GM21367 (cell line): ENCODE results near the gene GALNT8.
"Not testable (repeated sequence)": the region's sequence is repeated elsewhere in the genome, so short reads cannot be mapped to it uniquely, and the experiment has no call there.

Experiments used
- ATAC-seq: cut with Tn5 transposase; IDR thresholded peaks from one replicate; pipeline ENCODE4 v1.9.1; 2021; ENCODE audit not compliant: unreplicated experiment

Gene GALNT8

DNA sequence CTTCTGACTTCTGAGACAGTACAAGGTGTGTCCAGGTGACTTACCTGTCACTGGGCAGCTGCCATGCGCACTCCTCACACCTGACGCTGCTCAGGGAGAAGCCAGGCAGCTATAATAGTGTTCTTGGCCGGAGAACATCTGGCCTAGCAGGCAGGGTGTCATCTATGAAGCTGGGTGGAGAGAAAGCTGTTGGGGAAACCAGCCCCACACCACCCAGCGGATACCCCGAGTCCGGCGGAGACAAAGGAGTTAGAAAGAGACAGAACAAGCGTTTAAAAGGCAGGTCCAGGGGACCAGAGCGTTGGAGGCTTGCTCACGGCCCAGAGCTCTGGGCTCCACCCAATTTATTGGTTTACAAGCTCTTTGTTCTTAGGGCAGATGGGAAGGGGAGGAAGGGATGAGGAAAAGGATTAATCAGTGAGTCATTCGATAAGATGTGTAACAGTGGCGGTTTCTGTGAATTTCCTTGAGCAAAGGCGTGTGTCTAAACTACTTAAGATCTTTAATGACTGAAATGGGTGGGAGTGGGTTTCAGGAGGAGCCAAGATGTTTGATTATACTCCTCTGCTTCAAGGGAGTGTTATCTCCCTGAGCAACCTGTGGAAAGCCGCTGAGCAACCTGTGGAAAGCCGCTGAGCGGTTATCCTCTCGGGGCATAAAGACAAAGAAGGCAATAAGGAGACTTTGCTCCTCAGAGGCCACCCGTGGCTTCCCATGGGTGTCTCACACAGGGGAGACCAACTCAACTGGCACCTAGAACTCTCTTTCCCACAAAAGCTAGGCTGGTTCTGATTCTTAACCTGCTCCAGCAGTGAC is at the start of gene GALNT8:
Gene GALNT8 (plus strand): TSS at position 580 of the 816 bp plus-strand sequence. CDS start 278 bp downstream, outside the sequence.
- no peak for ATAC-seq

GRCh38 chr12:4679711-4680110 is 40.5 kb upstream of the GALNT8 start:
- ATAC-seq, result no peak

- no peak for ATAC-seq
Observed at GRCh38 chr12:4681732-4682131, 38.5 kb upstream of the GALNT8 start.

DNA sequence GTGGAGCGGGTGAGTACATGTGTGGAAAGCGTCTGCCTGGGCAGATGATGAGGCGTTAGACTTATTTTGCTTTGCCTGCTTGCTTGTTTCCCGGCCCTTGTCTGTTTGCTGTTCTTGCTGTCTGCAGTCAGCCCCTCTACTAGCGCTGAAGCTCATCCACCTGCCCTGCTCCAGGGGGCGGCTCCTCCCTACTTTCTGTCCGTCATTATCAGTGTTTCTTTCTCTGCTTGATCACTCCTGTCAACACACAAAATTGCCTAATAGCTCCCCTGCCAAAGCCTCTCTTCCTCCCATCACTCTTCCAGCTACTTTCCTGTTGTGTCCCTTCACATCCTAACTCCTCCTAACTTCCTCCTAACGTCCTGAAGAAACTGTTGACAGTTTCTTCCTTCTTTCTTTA is 34.9 kb upstream of the GALNT8 start:
- ATAC-seq, result no peak

GRCh38 chr12:4690760-4691159 is 29.4 kb upstream of the GALNT8 start:
- no peak for ATAC-seq

GRCh38 chr12:4700621-4701026 is 19.6 kb upstream of the GALNT8 start:
- ATAC-seq, result no peak

- no peak for ATAC-seq
Observed at GRCh38 chr12:4701395-4702190, 18.6 kb upstream of the GALNT8 start.

DNA sequence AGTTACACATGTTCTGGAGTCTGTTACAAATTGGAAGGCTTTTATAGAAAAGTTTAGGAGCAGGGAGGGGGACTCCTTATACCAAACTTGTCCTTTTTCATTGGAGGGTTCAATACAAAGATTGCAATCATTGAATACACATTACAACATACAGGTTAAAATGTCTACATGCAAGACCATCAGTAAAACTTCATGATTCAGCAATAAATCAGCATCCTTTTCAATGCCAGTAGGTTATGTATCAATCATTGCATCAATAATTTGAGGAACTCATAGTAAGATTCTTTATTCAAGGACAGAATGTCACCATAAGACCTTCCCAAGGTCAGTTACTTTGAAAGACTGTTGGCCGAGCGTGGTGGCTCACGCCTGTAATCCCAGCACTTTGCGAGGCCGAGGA is 16.5 kb upstream of the GALNT8 start:
- ATAC-seq, result no peak

GRCh38 chr12:4705824-4706223 is 14.4 kb upstream of the GALNT8 start:
- ATAC-seq, result no peak

DNA sequence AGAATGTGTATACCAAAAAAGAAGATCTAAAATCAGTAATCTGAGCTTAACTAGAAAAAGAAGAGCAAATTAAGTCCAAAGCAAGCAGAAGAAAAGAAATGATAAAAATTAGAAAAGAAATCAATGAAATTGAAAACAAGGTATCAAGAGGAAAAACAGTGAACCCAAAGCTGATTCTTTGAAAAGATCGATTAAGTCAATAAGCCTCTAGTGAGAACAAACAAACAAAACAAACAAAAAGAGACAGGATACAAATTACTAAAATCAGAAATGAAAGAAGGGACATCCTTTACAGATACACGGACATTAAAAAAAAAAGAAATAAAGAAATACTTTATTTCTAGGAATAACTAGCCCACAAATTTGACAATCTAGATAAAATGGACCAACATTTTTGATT is 12.9 kb upstream of the GALNT8 start:
- ATAC-seq, result no peak

DNA sequence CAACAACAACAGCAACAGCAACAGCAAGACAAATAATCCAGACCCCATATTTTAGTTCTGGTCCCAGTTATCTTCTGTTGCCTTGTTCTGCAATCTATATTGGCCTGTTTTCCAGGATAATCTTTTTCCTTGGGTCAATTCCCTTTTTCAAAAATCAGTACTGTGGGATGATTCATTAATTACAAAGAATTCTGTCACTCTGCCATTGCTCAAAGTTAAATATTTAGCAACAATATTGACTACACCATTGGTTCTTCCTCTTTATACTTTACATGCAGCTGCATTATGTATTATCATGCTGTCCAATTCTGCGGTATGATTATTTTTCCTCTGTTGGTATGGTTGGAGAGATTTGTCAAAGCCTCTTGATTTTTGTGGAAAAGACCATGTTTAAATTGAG is 10.1 kb upstream of the GALNT8 start:
- no peak for ATAC-seq

DNA sequence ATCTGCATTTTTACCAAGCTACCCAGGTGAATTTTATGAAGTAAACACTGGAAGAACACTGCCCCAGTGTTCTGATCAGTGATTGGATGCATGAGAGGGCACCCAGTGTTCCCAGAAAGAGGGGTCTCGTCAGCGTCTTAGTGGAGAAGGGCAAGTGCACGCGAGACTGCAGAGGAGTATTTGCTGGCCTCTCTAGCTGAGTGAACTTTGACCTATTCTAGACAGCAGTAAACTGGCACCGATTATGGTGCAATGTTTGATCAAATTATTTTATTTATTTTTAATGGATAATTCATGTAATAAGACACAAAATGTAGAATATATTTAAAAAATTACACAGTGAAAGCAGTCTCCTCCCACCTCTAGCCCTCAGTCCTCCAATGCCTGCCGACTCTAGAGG is 5.3 kb upstream of the GALNT8 start:
- ATAC-seq, result no peak

GRCh38 chr12:4717806-4718205 is 2.4 kb upstream of the GALNT8 start:
- ATAC-seq, result no peak

GRCh38 chr12:4720637-4720995 is 416 bp downstream of the GALNT8 start:
- ATAC-seq, result no peak

- not testable (repeated sequence) for ATAC-seq
Observed at GRCh38 chr12:4721587-4721986, 1.4 kb downstream of the GALNT8 start.

DNA sequence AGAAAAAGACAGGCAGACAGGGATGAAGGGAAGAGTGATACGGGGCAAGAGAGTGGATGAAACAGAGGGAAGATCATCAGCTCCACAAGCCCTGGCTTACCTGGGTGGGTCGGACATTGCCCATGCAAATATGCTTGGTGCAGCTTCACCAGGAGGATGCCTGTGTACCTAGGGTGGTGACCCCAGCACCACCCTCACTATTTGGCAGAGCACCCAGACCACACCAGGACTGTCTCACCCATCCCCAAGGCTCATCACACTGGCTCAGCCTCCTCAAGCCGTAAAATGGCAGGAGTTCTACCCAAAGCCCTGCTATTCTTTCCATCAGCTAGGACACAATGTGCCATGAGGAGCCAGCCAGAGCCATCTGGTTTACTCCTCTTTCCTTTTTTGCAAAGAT is 3.0 kb downstream of the GALNT8 start:
- no peak for ATAC-seq

DNA sequence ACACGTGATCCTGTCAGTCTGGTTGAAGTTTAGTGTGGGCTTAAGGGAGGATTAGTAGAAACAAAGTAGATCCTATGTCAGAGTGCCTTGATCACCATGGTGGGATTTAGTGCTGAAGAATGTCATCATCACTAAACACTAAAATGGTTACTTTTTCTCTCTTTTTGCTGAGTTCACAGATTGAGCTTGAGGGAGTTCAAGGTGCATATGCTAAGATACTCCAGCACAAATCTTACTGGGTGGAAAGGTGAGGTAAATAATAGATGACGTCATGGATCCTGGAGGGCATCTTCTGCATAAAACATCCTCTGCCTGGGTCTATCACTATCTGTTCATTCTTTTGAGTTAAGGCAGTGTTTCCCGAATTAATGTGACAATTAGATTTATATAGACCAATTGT is 4.9 kb downstream of the GALNT8 start:
- ATAC-seq, result no peak

DNA sequence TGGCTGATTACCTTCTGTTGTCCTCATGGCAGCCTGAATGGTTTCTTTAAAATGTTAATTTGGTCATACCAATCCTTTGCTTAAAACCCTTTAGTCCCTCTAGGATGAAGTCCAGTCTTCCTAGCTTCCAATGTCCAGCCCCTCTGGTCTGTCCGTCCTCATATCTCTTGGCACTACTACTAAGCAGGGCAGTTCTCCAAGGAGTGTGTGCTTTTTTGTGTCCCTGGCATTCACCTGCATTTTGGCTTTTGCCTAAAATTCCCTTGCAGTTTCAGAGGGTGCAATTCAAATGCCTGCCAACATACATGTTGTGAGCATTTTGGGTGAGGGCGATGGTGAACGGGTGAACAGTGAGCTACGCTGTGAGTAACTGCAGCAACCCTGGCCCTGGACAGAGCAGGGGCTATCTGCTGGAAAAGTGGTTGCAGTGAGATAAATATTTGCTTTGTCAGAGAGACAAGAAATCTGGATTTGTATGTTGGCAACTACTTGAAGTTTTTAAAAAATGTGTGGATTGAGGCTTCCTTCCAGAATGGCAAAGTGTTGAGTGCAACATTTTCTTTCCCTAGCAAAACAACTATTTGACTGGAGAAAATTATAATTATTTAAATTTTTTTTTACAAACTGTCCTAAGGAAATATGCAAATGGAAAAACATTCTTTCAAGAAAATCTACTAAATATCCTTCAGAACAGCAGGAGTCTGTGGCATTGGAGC is 14.6 kb downstream of the GALNT8 start:
- ATAC-seq, result no peak

DNA sequence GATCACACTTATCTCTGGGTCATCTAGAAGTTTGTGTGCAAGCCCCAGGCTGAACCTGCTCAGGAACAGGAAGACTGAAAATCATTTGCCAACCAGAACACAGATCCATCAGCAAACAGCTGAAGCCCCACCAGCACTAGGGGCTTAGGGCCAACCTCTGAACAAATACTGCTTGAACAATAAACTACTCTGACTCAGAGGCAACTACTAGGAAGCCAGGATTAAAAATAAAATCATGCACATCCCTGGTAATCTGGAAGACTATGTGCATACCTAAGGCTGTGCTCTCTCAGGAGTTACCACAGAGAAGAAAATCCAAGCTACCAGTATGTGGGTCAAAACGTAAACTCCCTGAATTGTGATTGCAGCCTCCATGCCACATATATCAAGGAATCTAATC is 15.9 kb downstream of the GALNT8 start:
- ATAC-seq, result no peak

DNA sequence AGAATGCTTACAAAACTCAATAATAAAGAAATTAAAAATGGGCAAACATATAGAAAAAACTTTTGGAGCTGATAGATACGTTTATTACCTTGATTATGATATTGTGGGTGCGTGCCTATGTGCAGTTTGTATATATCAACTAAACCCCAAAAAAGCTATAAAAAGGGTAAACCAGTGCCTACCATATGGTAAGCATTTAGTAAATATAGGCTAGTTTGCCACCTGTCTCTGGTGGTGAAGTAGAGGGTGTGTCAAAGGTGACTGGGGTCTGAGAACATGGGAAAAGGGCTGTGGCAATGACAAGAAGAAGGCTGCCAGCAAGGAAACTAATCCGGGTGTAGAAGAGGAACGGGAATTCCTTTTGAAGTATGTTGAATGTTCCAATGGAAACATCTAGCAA is 18.3 kb downstream of the GALNT8 start:
- no peak for ATAC-seq

GRCh38 chr12:4742416-4742970 is 22.3 kb downstream of the GALNT8 start:
- no peak for ATAC-seq
